Spleen (tissue), 11 donors: ENCODE results near the gene CIRBP. TPM values are rescaled to one million over a fixed set of nuclear protein-coding genes. Genes with fewer than 3 reads are reported as not detected.

Source experiments
- DNase-seq: peaks from one replicate; pipeline ENCODE4 v3.0.0-alpha.2; 2020
- H3K27ac ChIP-seq, 8 donors: fragments of 200-600 bp; sonication (generic) in 7 of 8; 1 replicate in 4 of 8; 2 replicates in 4 of 8; pipeline versions ENCODE4 v1.5.0 to v1.8.0; 2016 to 2021; ENCODE audit warnings: inconsistent platforms in 4 of 8, mild to moderate bottlenecking in 4 of 8, moderate library complexity in 1 of 8
- H3K27me3 ChIP-seq, 7 donors: fragments of 200-600 bp; sonication (generic) in 6 of 7; replicated peaks in 1 of 7; 1 replicate in 4 of 7; 2 replicates in 3 of 7; pipeline versions ENCODE4 v1.5.0 to v1.8.0; 2016 to 2021; ENCODE audit warnings: inconsistent platforms in 3 of 7, mild to moderate bottlenecking in 1 of 7
- H3K36me3 ChIP-seq, 6 donors: fragments of 200-600 bp; sonication (generic) in 5 of 6; 1 replicate in 4 of 6; 2 replicates in 2 of 6; pipeline versions ENCODE4 v1.5.0 to v1.8.0; 2016 to 2021; ENCODE audit warnings: inconsistent platforms in 2 of 6
- H3K4me1 ChIP-seq, 6 donors: fragments of 200-600 bp; sonication (generic) in 5 of 6; 1 replicate in 3 of 6; 2 replicates in 3 of 6; pipeline versions ENCODE4 v1.5.0 to v1.8.0; 2016 to 2021; ENCODE audit warnings: inconsistent platforms in 3 of 6
- H3K4me3 ChIP-seq, 8 donors: fragments of 200-600 bp; sonication (generic) in 7 of 8; 1 replicate in 4 of 8; 2 replicates in 4 of 8; pipeline versions ENCODE4 v1.5.0 to v1.8.0; 2016 to 2021; ENCODE audit warnings: inconsistent platforms in 4 of 8, mild to moderate bottlenecking in 4 of 8, moderate library complexity in 2 of 8
- H3K9me3 ChIP-seq, 8 donors: fragments of 200-600 bp; sonication (generic) in 7 of 8; 1 replicate in 4 of 8; 2 replicates in 4 of 8; pipeline versions ENCODE4 v1.5.0 to v1.8.0; 2016 to 2021; ENCODE audit warnings: inconsistent platforms in 4 of 8
- POLR2A ChIP-seq, 3 donors: fragments of 450-650 bp; IDR thresholded peaks; one replicate each; pipeline ENCODE4 v1.5.1; 2017; ENCODE audit warnings: antibody characterized with exemption in 3 of 3, mild to moderate bottlenecking in 1 of 3
- POLR2AphosphoS5 ChIP-seq, 3 donors: sonication (generic); formaldehyde crosslinking; IDR thresholded peaks; one replicate each; pipeline ENCODE4 v1.5.1; 2017; ENCODE audit warnings: antibody characterized with exemption in 3 of 3
- WGBS, 5 donors: extraction: QIAGEN DNeasy Blood & Tissue Kit in 3 of 5; methylation state at CpG; one replicate each; pipeline versions ENCODE4 v1.1.5 to v1.1.7; 2013 to 2018; 5-methylcytosine and 5-hydroxymethylcytosine counted together
- intact Hi-C: fragments of 100-400 bp; cut with DNase I; formaldehyde crosslinking; loops from one replicate; pipeline ENCODE4 v1.15.0; 2023; ENCODE audit warnings: low total_unique reads
- polyA plus RNA-seq, 3 donors: library from polyadenylated mRNA; stranded (reverse); fragments of 200-250 nt; gene quantifications; one replicate each; pipeline ENCODE4 v1.2.1, GENCODE V29; 2013
- total RNA-seq, 7 donors: library from RNA; depleted of rRNA in 3 of 7; stranded (reverse); fragments of >200 nt in 3 of 7; fragmentation: NEBNext Ultra II Directional in 4 of 7; extraction: Animal tissue kit (Norgen Biotek cat#: 25700) in 4 of 7; gene quantifications; one replicate each; pipeline versions ENCODE4 v1.1.0 to v1.2.1, GENCODE V29; 2016 to 2021
- TF ChIP-seq, protein P1 (sequence below), 11 experiments: fragments of 200-600 bp in 7 of 11; fragments of 450-650 bp in 4 of 11; sonication (generic) in 4 of 11; IDR thresholded peaks in 8 of 11; conservative IDR thresholded peaks in 3 of 11; 1 replicate in 7 of 11; 2 replicates in 4 of 11; pipeline versions ENCODE4 v1.4.0 to v1.8.0; 2016 to 2021; ENCODE audit warnings: antibody characterized with exemption in 11 of 11, inconsistent platforms in 4 of 11, mild to moderate bottlenecking in 1 of 11
- donor health status: healthy with polysubstance abuse.
- donor health status: DM: no; HTN: no; CAD: no; lungs with moderate emphysema.
- donor health status: DM: no; HTN: no; CAD: no.
- donor health status: Bipolar disorder and iron deficiency.
- donor health status: healthy.
- donor health status: DM: no; HTN: no; CAD: no.
- donor health status: DM: yes; HTN: yes; CAD: no.

Gene CIRBP
- total and polyA plus RNA-seq, 10 donors, result 333 to 894 (median 516) TPM

DNA sequence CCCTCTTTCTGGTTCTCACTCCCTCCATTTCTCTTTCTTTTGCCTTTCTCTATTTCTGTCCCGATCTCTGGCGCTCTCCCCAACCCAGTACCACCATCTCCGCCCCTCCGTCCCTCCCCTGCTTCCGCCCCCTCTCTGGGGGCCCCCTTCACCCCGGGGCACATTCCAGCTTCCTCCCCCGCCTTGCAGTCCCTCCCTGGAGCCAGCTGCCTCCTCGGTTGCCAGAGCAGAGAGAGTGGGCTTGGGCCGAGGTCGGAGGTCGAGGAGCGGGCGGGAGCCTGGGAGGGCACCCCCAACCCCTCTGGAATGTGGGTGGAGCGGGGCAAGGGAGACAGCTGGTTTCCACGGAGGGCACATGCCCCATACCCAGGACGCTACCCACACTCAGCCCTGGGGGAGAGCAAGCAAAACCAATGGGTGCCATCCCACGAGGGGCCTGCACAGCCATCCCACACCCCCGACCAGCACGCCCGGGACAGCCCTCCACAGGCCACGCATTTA, 6.5 kb upstream of the CIRBP start:
- Histone ChIP-seq H3K27ac (peak overlapping the region; percentile 93 to 100 (median 99)), H3K4me1 (peaks cover 78 to 100% (median 98%) of the 10 kb centered on the region in 6 donors), H3K27me3 (no peaks in the 10 kb centered on the region), H3K4me3 (peak overlapping the region in 7 of 8 donors; percentile 64 to 80 (median 66)), H3K36me3 (peaks cover 0 to 13% (median 5%) of the 10 kb centered on the region in 6 donors), H3K9me3 (no peaks in the 10 kb centered on the region)
- intact Hi-C loops, result no loop called here
- TF ChIP-seq, protein P1, sequence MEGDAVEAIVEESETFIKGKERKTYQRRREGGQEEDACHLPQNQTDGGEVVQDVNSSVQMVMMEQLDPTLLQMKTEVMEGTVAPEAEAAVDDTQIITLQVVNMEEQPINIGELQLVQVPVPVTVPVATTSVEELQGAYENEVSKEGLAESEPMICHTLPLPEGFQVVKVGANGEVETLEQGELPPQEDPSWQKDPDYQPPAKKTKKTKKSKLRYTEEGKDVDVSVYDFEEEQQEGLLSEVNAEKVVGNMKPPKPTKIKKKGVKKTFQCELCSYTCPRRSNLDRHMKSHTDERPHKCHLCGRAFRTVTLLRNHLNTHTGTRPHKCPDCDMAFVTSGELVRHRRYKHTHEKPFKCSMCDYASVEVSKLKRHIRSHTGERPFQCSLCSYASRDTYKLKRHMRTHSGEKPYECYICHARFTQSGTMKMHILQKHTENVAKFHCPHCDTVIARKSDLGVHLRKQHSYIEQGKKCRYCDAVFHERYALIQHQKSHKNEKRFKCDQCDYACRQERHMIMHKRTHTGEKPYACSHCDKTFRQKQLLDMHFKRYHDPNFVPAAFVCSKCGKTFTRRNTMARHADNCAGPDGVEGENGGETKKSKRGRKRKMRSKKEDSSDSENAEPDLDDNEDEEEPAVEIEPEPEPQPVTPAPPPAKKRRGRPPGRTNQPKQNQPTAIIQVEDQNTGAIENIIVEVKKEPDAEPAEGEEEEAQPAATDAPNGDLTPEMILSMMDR (IDR thresholded peaks at IDR 0.05 in 8 of 11, conservative IDR thresholded peaks at IDR 0.05 in 3 of 11), result no peak
- peak in 2 of 3 donors; percentile 13 to 69 for TF ChIP-seq POLR2AphosphoS5 (IDR thresholded peaks at IDR 0.05)
- DNase-seq, result peak; percentile 87
- WGBS, 5 donors, result 35 to 54% (median 40%) methylated on average over 18 to 21 of the region's 21 CpGs

DNA sequence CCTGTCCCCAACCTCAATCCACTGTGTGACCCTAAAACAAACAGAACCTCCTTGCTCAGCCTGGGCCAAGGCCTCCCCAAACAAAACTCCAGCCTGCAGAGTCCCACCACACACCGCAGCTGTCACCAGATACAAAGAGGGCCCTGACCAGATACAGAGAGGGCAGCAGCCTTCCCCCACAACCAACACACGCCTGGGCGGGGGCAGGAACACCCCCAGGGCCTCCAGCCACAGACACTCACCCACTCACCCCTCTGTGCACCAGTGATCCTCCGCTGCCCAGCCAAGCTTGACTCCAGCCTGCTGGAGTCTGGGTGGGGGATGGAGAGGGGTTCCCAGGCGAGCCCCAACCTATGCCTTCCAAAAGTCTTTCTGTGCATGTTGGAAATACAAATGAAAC, 5.9 kb upstream of the CIRBP start:
- Histone ChIP-seq H3K27ac (peak overlapping the region in 7 of 8 donors; percentile 96 to 100 (median 99)), H3K4me1 (peaks cover 78 to 100% (median 98%) of the 10 kb centered on the region in 6 donors), H3K4me3 (peak overlapping the region in 3 of 8 donors; percentile 64 to 78 (median 65)), H3K9me3 (no peaks in the 10 kb centered on the region), H3K36me3 (peaks cover 0 to 8% (median 1%) of the 10 kb centered on the region in 6 donors), H3K27me3 (no peaks in the 10 kb centered on the region)
- peak in 1 of 3 donors; percentile 59 for TF ChIP-seq POLR2AphosphoS5 (IDR thresholded peaks at IDR 0.05)
- TF ChIP-seq, protein P1 (IDR thresholded peaks at IDR 0.05 in 8 of 11, conservative IDR thresholded peaks at IDR 0.05 in 3 of 11), result no peak
- TF ChIP-seq POLR2A (IDR thresholded peaks at IDR 0.05), result no peak
- intact Hi-C loops, result no loop called here
- 35 to 59% (median 48%) methylated on average over 4 to 5 of the region's 5 CpGs for WGBS, 5 donors
- peak; percentile 84 for DNase-seq

DNA sequence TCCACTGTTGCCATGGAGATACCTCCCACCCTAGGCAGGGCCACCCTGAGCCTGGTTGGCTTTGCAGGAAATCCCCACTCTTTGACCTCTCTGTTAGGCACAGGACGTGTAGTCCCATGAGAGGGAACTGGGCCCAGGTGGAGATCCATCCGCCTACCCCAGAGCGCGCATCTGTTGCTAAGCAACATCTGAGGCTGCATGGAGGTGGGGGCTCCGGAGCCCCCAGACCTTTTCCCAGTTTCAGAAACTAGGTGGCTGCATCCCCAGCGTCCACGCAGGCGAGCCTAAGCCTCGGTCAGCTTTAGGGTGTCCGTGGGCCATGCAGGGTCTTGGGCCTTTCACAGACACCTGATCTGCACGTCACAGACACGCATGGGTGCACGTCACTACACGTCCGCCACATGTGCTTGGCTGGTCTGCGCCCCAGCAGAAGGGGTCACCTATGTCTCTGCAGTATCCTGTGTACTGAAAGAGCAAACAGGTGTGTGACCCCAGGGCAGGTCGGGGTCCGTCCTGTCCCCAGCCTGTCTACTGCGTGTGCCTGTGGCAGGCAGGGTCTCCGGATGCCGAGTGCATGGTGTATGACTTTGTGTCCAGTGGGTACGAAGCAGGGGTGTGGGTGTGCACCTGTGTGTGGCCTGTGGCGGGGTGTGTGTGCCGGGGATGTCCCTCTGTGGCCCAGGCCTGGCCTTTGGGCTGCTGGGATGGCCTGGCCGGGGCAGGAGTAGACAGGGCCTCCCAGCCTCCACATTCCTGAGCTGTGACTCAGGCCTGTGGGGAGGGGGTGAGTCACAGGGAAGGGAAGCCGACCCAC, 4.1 kb upstream of the CIRBP start:
- DNase-seq, result peak; percentile 88
- H3K9me3 ChIP-seq, result no peaks in the 10 kb centered on the region

More for the DNA sequence above, 4.1 kb upstream of the CIRBP start:
- intact Hi-C loops, result no loop called here
- Histone ChIP-seq H3K27ac (peak overlapping the region; percentile 35 to 100 (median 92)), H3K4me3 (peak overlapping the region in 4 of 8 donors; percentile 57 to 90 (median 65)), H3K36me3 (no peaks in the 10 kb centered on the region), H3K27me3 (no peaks in the 10 kb centered on the region), H3K4me1 (peaks cover 68 to 96% (median 92%) of the 10 kb centered on the region in 6 donors)
- 65 to 79% (median 72%) methylated on average over 20 to 26 of the region's 26 CpGs for WGBS, 5 donors
- TF ChIP-seq POLR2A (IDR thresholded peaks at IDR 0.05), result peak in 1 of 3 donors; percentile 13
- TF ChIP-seq POLR2AphosphoS5 (IDR thresholded peaks at IDR 0.05), result peak; percentile 50 to 77 (median 71)
- TF ChIP-seq, protein P1 (IDR thresholded peaks at IDR 0.05 in 8 of 11, conservative IDR thresholded peaks at IDR 0.05 in 3 of 11), result no peak
